NCI-H2227 (cell line): ENCODE measurements around the gene FFAR1.
A peak's percentile ranks its signal among the peaks of the same experiment; 100 is the strongest.

ENCODE experiments used
- DNase-seq: peaks from one replicate; lab custom pipeline; 2025; ENCODE audit not compliant: unreplicated experiment; lab: John Stamatoyannopoulos, UW

FFAR1 gene

GRCh38 chr19:35388277-35389054, 40.8 kb downstream of the FFAR1 start:
- DNase-seq, result no peak

GRCh38 chr19:35389192-35389861, 41.6 kb downstream of the FFAR1 start:
- no peak for DNase-seq

- no peak for DNase-seq
Observed at GRCh38 chr19:35392742-35393715, 45.3 kb downstream of the FFAR1 start.

GRCh38 chr19:35395382-35396199, 47.9 kb downstream of the FFAR1 start:
- DNase-seq, result peak; percentile 85

GRCh38 chr19:35396240-35396885, 48.7 kb downstream of the FFAR1 start:
- DNase-seq, result no peak

GRCh38 chr19:35397064-35397463, 49.4 kb downstream of the FFAR1 start:
- DNase-seq, result no peak
